Natural killer cell (primary cell): ENCODE results near the gene ZBED5. TPM values are rescaled to one million over a fixed set of nuclear protein-coding genes. Genes with fewer than 3 reads are reported as not detected.
A peak's percentile ranks its signal among the peaks of the same experiment; 100 is the strongest.

Experiments used
- ATAC-seq, 3 donors: fragments of 150-1000 bp in 2 of 3; fragments of 200-7000 bp in 1 of 3; cut with Tn5 transposase; 1 replicate in 1 of 3; 2 replicates in 2 of 3; pipeline ENCODE4 v1.10.0; 2021; ENCODE audit warnings: mild to moderate bottlenecking in 2 of 3, moderate library complexity in 2 of 3
- DNase-seq, 2 donors: peaks; one replicate each; pipeline versions ENCODE4 v3.0.0 to v3.0.0-alpha.2; 2013 to 2021; ENCODE audit warnings: mixed read lengths in 1 of 2
- H3K27ac ChIP-seq: one replicate; pipeline ENCODE4 v1.5.1; 2013; ENCODE audit warnings: mild to moderate bottlenecking, low read length
- H3K27me3 ChIP-seq: one replicate; pipeline ENCODE4 v1.6.1; 2013; ENCODE audit warnings: low read length; ENCODE audit not compliant: control insufficient read depth, insufficient read depth
- H3K36me3 ChIP-seq: one replicate; pipeline ENCODE4 v1.6.1; 2013; ENCODE audit warnings: low read length; ENCODE audit not compliant: control insufficient read depth, insufficient read depth
- H3K4me1 ChIP-seq: one replicate; pipeline ENCODE4 v1.6.1; 2013; ENCODE audit warnings: low read length; ENCODE audit not compliant: control insufficient read depth, insufficient read depth
- H3K4me3 ChIP-seq: one replicate; pipeline ENCODE4 v1.5.1; 2013; ENCODE audit warnings: low read length
- H3K9me3 ChIP-seq: one replicate; pipeline ENCODE4 v1.6.1; 2013; ENCODE audit warnings: low read length; ENCODE audit not compliant: control insufficient read depth, insufficient read depth
- H3K27ac Mint-ChIP-seq, 2 donors: one replicate each; pipeline ENCODE4 v1.8.0; 2022; ENCODE audit warnings: mild to moderate bottlenecking in 2 of 2, mixed read lengths in 2 of 2, moderate library complexity in 1 of 2
- H3K27me3 Mint-ChIP-seq, 2 donors: one replicate each; pipeline ENCODE4 v1.8.0; 2022; ENCODE audit warnings: low read depth in 2 of 2, mixed read lengths in 2 of 2
- H3K36me3 Mint-ChIP-seq: one replicate; pipeline ENCODE4 v1.8.0; 2022; ENCODE audit warnings: mixed read lengths
- H3K4me1 Mint-ChIP-seq, 2 donors: one replicate each; pipeline ENCODE4 v1.8.0; 2022; ENCODE audit warnings: mixed read lengths in 2 of 2
- H3K4me3 Mint-ChIP-seq: one replicate; pipeline ENCODE4 v1.8.0; 2022; ENCODE audit warnings: mild to moderate bottlenecking, moderate library complexity, mixed read lengths
- H3K9me3 Mint-ChIP-seq, 2 donors: one replicate each; pipeline ENCODE4 v1.8.0; 2022; ENCODE audit warnings: mixed read lengths in 2 of 2
- WGBS: methylation state at CpG from one replicate; pipeline ENCODE4 v1.1.7; 2013; ENCODE audit warnings: missing lambda C conversion rate; ENCODE audit not compliant: insufficient coverage; 5-methylcytosine and 5-hydroxymethylcytosine counted together
- intact Hi-C: fragments of 100-400 bp; cut with micrococcal nuclease; formaldehyde crosslinking; loops from one replicate; pipeline ENCODE4 v1.14.2; 2022
- total RNA-seq, 4 donors: library from RNA; stranded (reverse); fragments of 120-200 nt in 1 of 4; gene quantifications; one replicate each; pipeline versions ENCODE4 v1.2.3 to v1.2.4, GENCODE V29; 2013 to 2022
- TF ChIP-seq, protein P1 (sequence below): fragments of 200-600 bp; IDR thresholded peaks from one replicate; pipeline ENCODE4 v1.8.0; 2022; ENCODE audit warnings: antibody characterized with exemption

Gene ZBED5
- total RNA-seq, 3 donors from 2014 or later (not counting 1 experiment from before 2014, with no cell fraction given): 40.0 to 61.3 (median 53.9) TPM

DNA sequence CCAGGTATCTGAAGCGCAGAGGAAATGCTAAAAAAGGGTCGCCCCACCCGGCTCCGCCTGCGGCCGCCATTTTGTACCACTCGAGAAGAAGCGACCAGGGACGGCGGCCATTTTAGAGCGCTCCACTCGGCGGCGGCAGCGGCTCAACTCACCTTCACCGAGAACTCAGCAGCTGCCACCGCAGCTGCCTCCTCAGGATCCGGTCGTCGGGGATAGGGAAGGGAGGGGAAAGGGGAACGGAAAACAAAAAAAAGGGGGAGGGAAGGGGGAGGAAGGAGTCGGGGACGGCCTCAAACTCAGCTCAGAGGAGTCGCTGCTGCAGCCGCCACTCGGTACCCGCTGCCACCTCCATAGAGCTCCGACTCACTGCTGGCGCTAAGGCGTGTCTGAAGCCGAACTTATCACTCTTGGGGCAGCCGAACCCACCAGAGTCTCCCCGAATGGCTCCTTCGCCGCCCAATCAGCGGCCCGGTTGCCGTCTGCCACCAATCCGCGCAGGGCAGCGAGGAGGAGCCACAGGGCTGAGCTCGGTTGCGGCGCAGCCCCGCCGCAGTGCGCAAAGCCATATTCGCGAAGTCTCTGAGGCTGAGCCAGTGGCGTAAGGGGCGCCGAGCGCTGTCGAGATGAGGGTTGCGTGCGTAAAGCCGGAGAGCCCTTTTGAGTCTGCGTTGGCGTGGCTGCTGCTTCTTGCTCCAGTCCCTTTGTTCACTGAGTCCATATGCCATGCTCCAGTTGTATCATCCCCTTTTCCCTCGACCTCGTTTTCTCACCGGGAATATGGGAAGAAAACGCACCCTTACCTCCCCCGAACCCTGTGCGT is 49.1 kb downstream of the ZBED5 start, which contains the start of gene EIF4G2:
TSS of gene EIF4G2 (minus strand) at position 374 of the 820 bp plus-strand sequence.
- Histone ChIP-seq H3K27ac (peak within 1 kb of the TSS; percentile 95), H3K9me3 (no peaks in the 10 kb centered on the region), H3K4me1 (peaks cover 23% of the 10 kb centered on the region), H3K27me3 (no peaks in the 10 kb centered on the region), H3K4me3 (peak within 1 kb of the TSS; percentile 96), H3K36me3 (peaks cover 32% of the 10 kb centered on the region)
- peak; percentile 90 to 97 (median 92) for ATAC-seq
- H3K27ac Mint-ChIP-seq: peak within 1 kb of the TSS; percentile 94 to 95
- peaks cover 3 to 15% of the 10 kb centered on the region in 2 donors for H3K27me3 Mint-ChIP-seq
- DNase-seq: peak; percentile 98 to 99
- H3K4me3 Mint-ChIP-seq: peak within 1 kb of the TSS; percentile 97
- intact Hi-C loops: loop anchor here (1.0 to 10.0 kb wide), 4 partner anchors 50 to 1034 kb away; partner anchors contain the start of genes CTR9, USP47 and ZBED5
- H3K36me3 Mint-ChIP-seq: peaks cover 12% of the 10 kb centered on the region
- TF ChIP-seq, protein P1, sequence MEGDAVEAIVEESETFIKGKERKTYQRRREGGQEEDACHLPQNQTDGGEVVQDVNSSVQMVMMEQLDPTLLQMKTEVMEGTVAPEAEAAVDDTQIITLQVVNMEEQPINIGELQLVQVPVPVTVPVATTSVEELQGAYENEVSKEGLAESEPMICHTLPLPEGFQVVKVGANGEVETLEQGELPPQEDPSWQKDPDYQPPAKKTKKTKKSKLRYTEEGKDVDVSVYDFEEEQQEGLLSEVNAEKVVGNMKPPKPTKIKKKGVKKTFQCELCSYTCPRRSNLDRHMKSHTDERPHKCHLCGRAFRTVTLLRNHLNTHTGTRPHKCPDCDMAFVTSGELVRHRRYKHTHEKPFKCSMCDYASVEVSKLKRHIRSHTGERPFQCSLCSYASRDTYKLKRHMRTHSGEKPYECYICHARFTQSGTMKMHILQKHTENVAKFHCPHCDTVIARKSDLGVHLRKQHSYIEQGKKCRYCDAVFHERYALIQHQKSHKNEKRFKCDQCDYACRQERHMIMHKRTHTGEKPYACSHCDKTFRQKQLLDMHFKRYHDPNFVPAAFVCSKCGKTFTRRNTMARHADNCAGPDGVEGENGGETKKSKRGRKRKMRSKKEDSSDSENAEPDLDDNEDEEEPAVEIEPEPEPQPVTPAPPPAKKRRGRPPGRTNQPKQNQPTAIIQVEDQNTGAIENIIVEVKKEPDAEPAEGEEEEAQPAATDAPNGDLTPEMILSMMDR: no peak
- H3K9me3 Mint-ChIP-seq: no peaks in the 10 kb centered on the region
- peaks cover 42 to 47% of the 10 kb centered on the region in 2 donors for H3K4me1 Mint-ChIP-seq
- WGBS: under 1% methylated on average over 65 of the region's 65 CpGs

DNA sequence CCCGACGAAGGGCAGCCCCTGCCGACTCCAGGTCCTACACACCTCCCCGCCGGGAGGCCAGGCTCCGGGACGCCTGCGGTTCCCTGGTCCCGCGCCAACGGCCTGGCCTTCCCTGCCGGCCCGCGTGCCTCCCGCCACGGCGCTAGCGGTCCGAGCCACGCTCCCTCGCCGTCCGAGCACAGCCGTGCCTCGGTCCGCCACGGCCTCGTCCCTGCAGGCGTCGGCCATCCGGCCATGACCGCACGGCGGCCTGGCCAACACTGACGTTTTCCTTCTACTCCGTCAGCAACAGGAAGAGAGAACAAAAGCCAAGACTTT is 49.7 kb downstream of the ZBED5 start:
- Histone ChIP-seq H3K27me3 (no peaks in the 10 kb centered on the region), H3K4me1 (peaks cover 23% of the 10 kb centered on the region), H3K4me3 (peak overlapping the region; percentile 96), H3K36me3 (peaks cover 38% of the 10 kb centered on the region), H3K27ac (peak overlapping the region; percentile 95), H3K9me3 (no peaks in the 10 kb centered on the region)
- ATAC-seq (peak in 1 of 3 donors; percentile 1), DNase-seq (no peak)
- Mint-ChIP-seq H3K4me3 (peak overlapping the region; percentile 97), H3K4me1 (peaks cover 47 to 52% of the 10 kb centered on the region in 2 donors), H3K36me3 (peaks cover 18% of the 10 kb centered on the region), H3K27ac (peak overlapping the region; percentile 94 to 95), H3K27me3 (peaks cover 3 to 14% of the 10 kb centered on the region in 2 donors), H3K9me3 (no peaks in the 10 kb centered on the region)
- intact Hi-C loops: loop anchor here (1.0 to 10.0 kb wide), 4 partner anchors 50 to 1034 kb away; partner anchors contain the start of genes CTR9, USP47 and ZBED5
- TF ChIP-seq, protein P1: no peak
- WGBS: under 1% methylated on average over 36 of the region's 36 CpGs

DNA sequence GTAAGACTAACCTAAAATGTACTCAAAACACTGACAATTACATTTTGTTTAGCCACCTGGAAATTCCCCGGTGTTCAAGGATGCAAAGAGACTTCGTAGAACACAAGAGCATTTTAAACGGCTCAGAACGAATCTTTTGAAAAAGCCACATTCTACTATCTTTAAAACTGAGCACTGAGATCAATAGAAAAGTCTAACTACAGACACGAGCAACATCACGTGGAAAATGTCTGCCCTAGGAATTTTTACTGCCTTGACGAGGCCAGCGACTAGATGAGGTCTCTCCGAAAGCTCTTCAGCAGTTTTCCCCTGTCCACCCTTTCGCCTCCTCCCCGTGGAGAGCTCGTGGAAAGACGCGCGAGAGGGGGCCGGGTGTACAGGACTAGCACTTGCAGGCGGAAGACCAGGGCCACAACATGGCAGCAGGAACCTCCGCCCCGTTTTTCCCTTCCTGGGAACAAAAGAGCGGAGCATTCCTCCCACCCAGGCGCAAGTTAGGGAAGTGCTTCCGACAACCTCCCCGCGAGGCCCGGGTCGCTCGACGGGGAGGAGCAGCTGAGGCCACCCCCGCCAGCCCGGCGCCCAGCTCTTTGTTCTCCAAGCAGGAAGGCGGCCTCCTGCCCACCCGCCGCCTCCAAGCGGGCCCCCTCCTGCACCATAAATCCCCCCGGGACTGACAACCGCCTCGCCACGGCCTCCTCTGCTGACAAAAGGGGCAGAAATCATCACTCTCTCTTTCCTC is 50.2 kb downstream of the ZBED5 start:
- peaks cover 19% of the 10 kb centered on the region for H3K36me3 Mint-ChIP-seq
- H3K4me1 Mint-ChIP-seq: peaks cover 47 to 53% of the 10 kb centered on the region in 2 donors
- H3K9me3 Mint-ChIP-seq: no peaks in the 10 kb centered on the region
- peak overlapping the region; percentile 94 to 95 for H3K27ac Mint-ChIP-seq
- no peaks in the 10 kb centered on the region for H3K27me3 ChIP-seq
- peak; percentile 41 to 62 for DNase-seq
- TF ChIP-seq, protein P1: no peak
- intact Hi-C loops: loop anchor here (1.0 to 10.0 kb wide), 4 partner anchors 51 to 1035 kb away; partner anchors contain the start of genes CTR9, USP47 and ZBED5
- peak overlapping the region; percentile 97 for H3K4me3 Mint-ChIP-seq
- H3K9me3 ChIP-seq: no peaks in the 10 kb centered on the region
- under 1% methylated on average over 39 of the region's 39 CpGs for WGBS
- peaks cover 43% of the 10 kb centered on the region for H3K36me3 ChIP-seq
- ATAC-seq: no peak
- H3K4me3 ChIP-seq: peak overlapping the region; percentile 96
- peak overlapping the region; percentile 95 for H3K27ac ChIP-seq
- peaks cover 0 to 9% of the 10 kb centered on the region in 2 donors for H3K27me3 Mint-ChIP-seq
- peaks cover 23% of the 10 kb centered on the region for H3K4me1 ChIP-seq
